ENCODE measurements around the gene FOXP1.

The FOXP1 gene

DNA sequence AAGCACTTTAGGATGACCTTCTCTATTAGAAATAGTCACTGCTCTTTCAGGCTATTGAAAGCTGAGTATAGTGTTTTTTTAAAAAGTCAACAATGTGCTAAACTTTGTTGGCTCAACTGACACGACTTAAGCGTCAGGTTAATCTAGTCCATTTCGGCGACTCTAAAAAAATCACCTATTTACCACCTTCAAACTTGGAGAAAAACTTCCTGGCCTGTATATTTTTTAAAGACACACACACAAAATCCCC, 517.8 kb downstream of the FOXP1 start:
- H3K27me3 ChIP-seq (ENCODE audit: insufficient read depth, low read depth, severe bottlenecking): peaks cover 10% of the 10 kb centered on the region
- no peaks in the 10 kb centered on the region for H3K36me3 ChIP-seq
- TF ChIP-seq, protein P1, sequence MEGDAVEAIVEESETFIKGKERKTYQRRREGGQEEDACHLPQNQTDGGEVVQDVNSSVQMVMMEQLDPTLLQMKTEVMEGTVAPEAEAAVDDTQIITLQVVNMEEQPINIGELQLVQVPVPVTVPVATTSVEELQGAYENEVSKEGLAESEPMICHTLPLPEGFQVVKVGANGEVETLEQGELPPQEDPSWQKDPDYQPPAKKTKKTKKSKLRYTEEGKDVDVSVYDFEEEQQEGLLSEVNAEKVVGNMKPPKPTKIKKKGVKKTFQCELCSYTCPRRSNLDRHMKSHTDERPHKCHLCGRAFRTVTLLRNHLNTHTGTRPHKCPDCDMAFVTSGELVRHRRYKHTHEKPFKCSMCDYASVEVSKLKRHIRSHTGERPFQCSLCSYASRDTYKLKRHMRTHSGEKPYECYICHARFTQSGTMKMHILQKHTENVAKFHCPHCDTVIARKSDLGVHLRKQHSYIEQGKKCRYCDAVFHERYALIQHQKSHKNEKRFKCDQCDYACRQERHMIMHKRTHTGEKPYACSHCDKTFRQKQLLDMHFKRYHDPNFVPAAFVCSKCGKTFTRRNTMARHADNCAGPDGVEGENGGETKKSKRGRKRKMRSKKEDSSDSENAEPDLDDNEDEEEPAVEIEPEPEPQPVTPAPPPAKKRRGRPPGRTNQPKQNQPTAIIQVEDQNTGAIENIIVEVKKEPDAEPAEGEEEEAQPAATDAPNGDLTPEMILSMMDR (IDR thresholded peaks at IDR 0.05; ENCODE audit: low read depth, low read length): no peak
- no peak overlapping the region for H3K27ac ChIP-seq
- H3K4me3 ChIP-seq (ENCODE audit: low read depth, low read length): peak overlapping the region; percentile 75
- DNase-seq: no peak
- H3K9me3 ChIP-seq (ENCODE audit: severe bottlenecking): no peaks in the 10 kb centered on the region

DNA sequence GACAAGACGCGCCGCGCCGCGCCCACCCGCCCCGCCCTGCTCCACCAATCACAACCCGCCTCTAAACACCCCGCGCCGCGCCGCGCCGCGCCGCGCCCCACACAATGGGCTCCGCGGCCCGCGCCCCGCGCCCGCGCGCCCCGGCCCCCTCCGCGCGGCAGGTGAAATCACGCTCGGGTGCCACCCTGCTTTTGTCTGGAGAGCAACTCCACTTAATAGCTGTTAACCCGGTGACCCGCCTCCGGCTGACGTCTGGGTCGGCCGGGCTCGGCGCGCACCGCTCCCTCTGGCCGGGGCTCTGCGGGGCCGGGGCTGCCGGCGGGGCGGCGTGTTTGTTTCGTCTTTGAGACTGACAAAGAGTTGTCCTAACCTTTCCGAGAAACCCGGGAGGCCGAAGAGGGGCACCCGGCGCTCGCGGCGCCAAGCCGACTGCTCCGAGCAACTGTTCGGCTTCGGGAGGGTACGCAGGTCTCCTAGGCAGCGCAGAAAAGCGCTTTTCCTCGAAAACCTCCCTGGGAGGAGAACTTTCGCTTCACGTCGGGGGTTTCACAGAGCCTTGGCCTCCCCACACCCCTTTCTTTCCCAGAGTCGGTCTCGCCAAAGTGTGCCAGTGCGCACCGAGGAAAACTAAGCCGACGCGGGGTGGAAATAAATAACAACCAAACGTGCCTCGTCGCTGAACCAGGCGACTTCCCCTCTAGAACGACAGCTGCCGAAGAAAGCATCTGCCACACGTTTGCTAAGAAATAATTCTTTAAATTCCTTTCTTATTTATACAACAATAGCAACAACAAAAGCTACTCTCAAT, 518.4 kb downstream of the FOXP1 start:
- peaks cover 10% of the 10 kb centered on the region for H3K27me3 ChIP-seq (ENCODE audit: insufficient read depth, low read depth, severe bottlenecking)
- DNase-seq: peak; percentile 37
- no peaks in the 10 kb centered on the region for H3K36me3 ChIP-seq
- no peaks in the 10 kb centered on the region for H3K9me3 ChIP-seq (ENCODE audit: severe bottlenecking)
- H3K4me3 ChIP-seq (ENCODE audit: low read depth, low read length): peak overlapping the region; percentile 75
- TF ChIP-seq, protein P1 (IDR thresholded peaks at IDR 0.05; ENCODE audit: low read depth, low read length): no peak
- peak overlapping the region; percentile 59 for H3K27ac ChIP-seq

DNA sequence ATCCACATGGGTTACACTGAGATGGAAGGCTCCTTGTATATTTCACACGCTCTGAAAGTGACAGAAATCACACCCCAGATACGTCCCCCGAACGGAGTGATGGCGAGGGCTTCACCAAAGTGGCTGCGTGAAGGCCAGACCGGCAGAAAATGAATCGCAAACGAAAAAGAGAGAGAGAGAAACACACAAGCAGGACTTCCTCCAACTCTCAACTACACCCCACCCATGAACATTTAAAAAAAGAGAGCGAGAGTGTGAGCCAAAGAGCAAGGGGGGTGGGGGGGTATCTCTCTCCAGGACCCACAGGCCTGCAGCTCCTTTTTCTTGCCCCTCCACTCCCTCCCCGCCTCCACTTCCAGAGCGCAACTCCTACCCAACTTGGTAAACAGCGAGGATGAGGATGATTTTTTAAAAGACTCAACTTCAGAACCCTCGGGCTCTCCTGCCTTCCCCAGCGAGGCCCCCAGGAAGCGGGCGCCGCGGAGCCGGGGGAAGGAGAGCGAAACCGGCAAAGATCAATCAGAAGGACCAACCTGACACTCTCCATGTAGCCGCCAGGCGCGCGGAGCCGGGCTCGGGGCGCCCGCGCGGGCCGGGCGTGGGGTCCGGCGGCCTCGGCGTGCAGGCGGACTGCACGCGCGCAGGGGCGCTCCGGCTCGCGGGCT, 519.1 kb downstream of the FOXP1 start:
- DNase-seq: peak; percentile 9
- Histone ChIP-seq H3K27ac (no peak overlapping the region), H3K9me3 (ENCODE audit: severe bottlenecking) (no peaks in the 10 kb centered on the region), H3K27me3 (ENCODE audit: insufficient read depth, low read depth, severe bottlenecking) (peaks cover 10% of the 10 kb centered on the region), H3K4me3 (ENCODE audit: low read depth, low read length) (peak overlapping the region; percentile 54), H3K36me3 (no peaks in the 10 kb centered on the region)
- TF ChIP-seq, protein P1 (IDR thresholded peaks at IDR 0.05; ENCODE audit: low read depth, low read length): no peak

DNA sequence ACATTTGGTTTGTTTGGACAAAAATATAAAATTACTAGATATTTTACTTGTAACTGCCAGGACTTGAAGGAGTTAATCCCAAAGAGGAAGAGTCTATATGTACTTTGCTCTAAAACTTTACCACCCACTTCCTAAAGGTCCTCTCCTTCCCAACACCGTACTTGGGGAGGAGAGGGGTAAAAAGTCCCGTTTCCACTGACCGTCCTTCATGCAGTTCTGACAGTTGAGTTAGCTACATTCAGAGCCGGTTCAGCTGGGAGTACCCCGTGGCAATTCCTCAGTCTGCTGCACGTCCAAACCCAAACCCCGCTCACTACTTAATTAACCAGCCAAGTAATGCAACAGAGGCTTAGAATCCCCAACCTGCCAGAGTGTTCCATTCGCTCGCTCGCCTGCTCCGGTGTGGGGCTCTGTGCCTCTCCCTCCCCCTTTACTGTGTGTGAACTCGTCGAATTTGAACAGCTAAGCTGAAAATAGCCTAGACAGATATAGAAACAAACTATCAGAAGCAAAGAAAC, 519.7 kb downstream of the FOXP1 start:
- H3K36me3 ChIP-seq: no peaks in the 10 kb centered on the region
- H3K27me3 ChIP-seq (ENCODE audit: insufficient read depth, low read depth, severe bottlenecking): peaks cover 10% of the 10 kb centered on the region
- TF ChIP-seq, protein P1 (IDR thresholded peaks at IDR 0.05; ENCODE audit: low read depth, low read length): no peak
- peak overlapping the region; percentile 54 for H3K4me3 ChIP-seq (ENCODE audit: low read depth, low read length)
- H3K9me3 ChIP-seq (ENCODE audit: severe bottlenecking): no peaks in the 10 kb centered on the region
- no peak overlapping the region for H3K27ac ChIP-seq
- DNase-seq: peak; percentile 33

DNA sequence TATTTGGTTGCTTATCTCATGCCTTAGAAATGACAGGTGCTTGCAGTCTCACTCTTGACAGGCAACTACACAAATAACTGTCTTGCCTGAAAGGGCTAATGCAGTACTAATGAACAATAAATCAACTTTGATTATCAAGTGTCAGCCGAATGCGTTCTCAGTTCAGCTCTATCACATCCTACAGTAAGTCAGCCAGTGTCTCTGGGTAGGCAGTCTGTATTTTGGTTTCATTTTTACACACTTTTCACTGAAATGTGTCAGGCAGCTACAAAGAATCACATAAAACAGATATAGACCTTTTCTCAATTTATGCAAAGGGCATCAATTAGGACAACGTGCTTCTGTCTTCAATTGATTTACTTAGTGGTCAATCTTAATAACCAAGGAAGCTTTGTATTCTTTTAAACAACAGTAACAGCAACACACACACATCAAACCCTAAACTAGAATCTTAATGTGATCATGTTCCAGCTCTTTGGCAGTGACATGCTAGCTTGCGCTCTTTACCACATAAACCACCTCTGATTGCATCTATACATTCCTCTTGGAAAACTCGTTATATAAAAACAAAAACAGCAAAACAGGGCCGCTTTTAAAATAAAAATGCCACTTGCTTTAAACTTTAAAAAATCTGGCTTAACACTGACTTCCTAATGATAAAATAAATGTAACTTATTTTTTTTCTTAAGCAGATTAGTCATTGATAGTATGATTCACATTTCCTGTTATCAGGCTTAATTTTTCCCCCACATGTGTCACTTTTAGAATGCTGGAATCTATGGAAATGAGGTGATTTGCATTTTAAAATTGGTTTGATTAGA, 520.4 kb downstream of the FOXP1 start:
- H3K4me3 ChIP-seq (ENCODE audit: low read depth, low read length): no peak overlapping the region
- H3K27me3 ChIP-seq (ENCODE audit: insufficient read depth, low read depth, severe bottlenecking): peaks cover 10% of the 10 kb centered on the region
- TF ChIP-seq, protein P1 (IDR thresholded peaks at IDR 0.05; ENCODE audit: low read depth, low read length): no peak
- no peaks in the 10 kb centered on the region for H3K9me3 ChIP-seq (ENCODE audit: severe bottlenecking)
- no peak overlapping the region for H3K27ac ChIP-seq
- DNase-seq: no peak
- H3K36me3 ChIP-seq: no peaks in the 10 kb centered on the region

Measured in WERI-Rb-1 (cell line).